Kidney glomerular epithelial cell (primary cell): ENCODE results near the gene EIF4EBP2.
A peak's percentile ranks its signal among the peaks of the same experiment; 100 is the strongest.

ENCODE experiments used
- DNase-seq: peaks from one replicate; lab custom pipeline; 2025; lab: John Stamatoyannopoulos, UW

Gene EIF4EBP2

GRCh38 chr10:70461397-70462348, 57.7 kb downstream of the EIF4EBP2 start:
- peak; percentile 60 for DNase-seq

GRCh38 chr10:70462349-70462984, 58.5 kb downstream of the EIF4EBP2 start:
- DNase-seq: no peak

- no peak for DNase-seq
These were observed 61.3 kb downstream of the EIF4EBP2 start for GRCh38 chr10:70465278-70465677.

GRCh38 chr10:70465832-70466231, 61.9 kb downstream of the EIF4EBP2 start:
- DNase-seq: no peak

- no peak for DNase-seq
These were observed 63.0 kb downstream of the EIF4EBP2 start for GRCh38 chr10:70466951-70467350.

- no peak for DNase-seq
These were observed 69.0 kb downstream of the EIF4EBP2 start for GRCh38 chr10:70472799-70473454.

GRCh38 chr10:70474780-70475179, 70.8 kb downstream of the EIF4EBP2 start:
- no peak for DNase-seq

- no peak for DNase-seq
These were observed 71.7 kb downstream of the EIF4EBP2 start for GRCh38 chr10:70475661-70476060.

- no peak for DNase-seq
These were observed 72.5 kb downstream of the EIF4EBP2 start for GRCh38 chr10:70476249-70477035.

GRCh38 chr10:70477661-70478162, 73.8 kb downstream of the EIF4EBP2 start:
- DNase-seq: peak; percentile 33
